ENCODE data around the gene TMEM233. TPM values are rescaled to one million over a fixed set of nuclear protein-coding genes. Genes with fewer than 3 reads are reported as not detected.

Gene TMEM233
- total and polyA plus RNA-seq, 9 of the 15 experiments (the other 6 are each of a cell fraction or from before 2014, with no cell fraction given) = 0.04 to 0.17 (median 0.07) TPM; not detected in 2

DNA sequence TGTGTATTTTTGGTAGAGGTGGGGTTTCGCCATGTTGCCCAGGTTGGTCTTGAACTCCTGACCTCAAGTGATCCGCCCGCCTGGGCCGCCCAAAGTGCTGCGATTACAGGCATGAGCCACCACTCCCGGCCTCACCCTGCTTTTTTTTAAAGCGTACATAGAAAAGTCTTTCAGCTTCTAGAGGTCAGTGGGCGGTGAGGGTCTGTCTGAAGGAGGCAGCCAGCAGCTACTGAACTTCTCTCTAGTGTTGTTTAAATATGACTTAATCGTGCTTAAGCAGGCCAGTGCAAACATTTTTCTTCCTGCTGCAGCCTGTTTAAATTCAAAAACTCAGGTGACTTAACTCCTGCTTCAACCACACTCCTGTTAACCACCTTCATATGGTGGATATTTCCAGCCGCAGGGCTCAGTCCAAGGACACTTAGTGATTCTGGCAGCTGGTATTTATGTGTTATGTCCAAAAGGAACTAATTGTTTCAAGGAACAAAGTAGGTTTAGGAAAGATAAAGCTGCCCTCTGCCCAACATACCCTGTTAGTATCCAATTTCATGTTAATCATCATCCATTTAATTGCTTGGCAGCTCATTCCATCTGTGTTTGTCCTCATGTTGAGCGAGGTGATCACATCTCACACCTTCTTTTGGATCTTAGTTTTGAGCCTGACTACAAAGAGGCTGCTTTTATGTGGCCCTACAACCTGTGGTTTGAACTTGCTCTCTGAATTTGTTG lies 76.3 kb downstream of the TMEM233 start (continued):
- TF ChIP-seq, protein P1, sequence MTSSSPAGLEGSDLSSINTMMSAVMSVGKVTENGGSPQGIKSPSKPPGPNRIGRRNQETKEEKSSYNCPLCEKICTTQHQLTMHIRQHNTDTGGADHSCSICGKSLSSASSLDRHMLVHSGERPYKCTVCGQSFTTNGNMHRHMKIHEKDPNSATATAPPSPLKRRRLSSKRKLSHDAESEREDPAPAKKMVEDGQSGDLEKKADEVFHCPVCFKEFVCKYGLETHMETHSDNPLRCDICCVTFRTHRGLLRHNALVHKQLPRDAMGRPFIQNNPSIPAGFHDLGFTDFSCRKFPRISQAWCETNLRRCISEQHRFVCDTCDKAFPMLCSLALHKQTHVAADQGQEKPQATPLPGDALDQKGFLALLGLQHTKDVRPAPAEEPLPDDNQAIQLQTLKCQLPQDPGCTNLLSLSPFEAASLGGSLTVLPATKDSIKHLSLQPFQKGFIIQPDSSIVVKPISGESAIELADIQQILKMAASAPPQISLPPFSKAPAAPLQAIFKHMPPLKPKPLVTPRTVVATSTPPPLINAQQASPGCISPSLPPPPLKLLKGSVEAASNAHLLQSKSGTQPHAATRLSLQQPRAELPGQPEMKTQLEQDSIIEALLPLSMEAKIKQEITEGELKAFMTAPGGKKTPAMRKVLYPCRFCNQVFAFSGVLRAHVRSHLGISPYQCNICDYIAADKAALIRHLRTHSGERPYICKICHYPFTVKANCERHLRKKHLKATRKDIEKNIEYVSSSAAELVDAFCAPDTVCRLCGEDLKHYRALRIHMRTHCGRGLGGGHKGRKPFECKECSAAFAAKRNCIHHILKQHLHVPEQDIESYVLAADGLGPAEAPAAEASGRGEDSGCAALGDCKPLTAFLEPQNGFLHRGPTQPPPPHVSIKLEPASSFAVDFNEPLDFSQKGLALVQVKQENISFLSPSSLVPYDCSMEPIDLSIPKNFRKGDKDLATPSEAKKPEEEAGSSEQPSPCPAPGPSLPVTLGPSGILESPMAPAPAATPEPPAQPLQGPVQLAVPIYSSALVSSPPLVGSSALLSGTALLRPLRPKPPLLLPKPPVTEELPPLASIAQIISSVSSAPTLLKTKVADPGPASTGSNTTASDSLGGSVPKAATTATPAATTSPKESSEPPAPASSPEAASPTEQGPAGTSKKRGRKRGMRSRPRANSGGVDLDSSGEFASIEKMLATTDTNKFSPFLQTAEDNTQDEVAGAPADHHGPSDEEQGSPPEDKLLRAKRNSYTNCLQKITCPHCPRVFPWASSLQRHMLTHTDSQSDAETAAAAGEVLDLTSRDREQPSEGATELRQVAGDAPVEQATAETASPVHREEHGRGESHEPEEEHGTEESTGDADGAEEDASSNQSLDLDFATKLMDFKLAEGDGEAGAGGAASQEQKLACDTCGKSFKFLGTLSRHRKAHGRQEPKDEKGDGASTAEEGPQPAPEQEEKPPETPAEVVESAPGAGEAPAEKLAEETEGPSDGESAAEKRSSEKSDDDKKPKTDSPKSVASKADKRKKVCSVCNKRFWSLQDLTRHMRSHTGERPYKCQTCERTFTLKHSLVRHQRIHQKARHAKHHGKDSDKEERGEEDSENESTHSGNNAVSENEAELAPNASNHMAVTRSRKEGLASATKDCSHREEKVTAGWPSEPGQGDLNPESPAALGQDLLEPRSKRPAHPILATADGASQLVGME (CRISPR knock-in tag; IDR thresholded peaks at IDR 0.05) = no peak
- TF ChIP-seq MTA3 (IDR thresholded peaks at IDR 0.05; ENCODE audit: borderline replicate concordance) = 0 out of 2 replicates have a peak, but pooled peaks have one; percentile 0
- TF ChIP-seq YY1 (IDR thresholded peaks at IDR 0.05; ENCODE audit: borderline replicate concordance in 1 of 3, control insufficient read depth in 1 of 3, extremely low read depth in 1 of 3, insufficient read depth in 3 of 3, insufficient read length in 1 of 3, insufficient replicate concordance in 2 of 3, low read depth in 1 of 3, low read length in 2 of 3) = peak in 1 of 3 experiments; percentile 27
- no peak for TF ChIP-seq L3MBTL2 (IDR thresholded peaks at IDR 0.05)
- 0 out of 2 replicates have a peak, but pooled peaks have one; percentile 6 for TF ChIP-seq NCOA1 (IDR thresholded peaks at IDR 0.05; ENCODE audit: low read depth)
- peak; percentile 52; the same call in 1 of the 2 replicates for TF ChIP-seq POLR2G (IDR thresholded peaks at IDR 0.05; ENCODE audit: low read depth, low read length)
- TF ChIP-seq ZNF121 (CRISPR knock-in tag; conservative IDR thresholded peaks at IDR 0.05) = no peak
- 0 out of 2 replicates have a peak, but pooled peaks have one; percentile 28 for TF ChIP-seq POLR2AphosphoS2 (IDR thresholded peaks at IDR 0.05; ENCODE audit: low read length)
- peak; percentile 23 for TF ChIP-seq CHD1 (IDR thresholded peaks at IDR 0.05; ENCODE audit: low read length)
- TF ChIP-seq SMAD1 (IDR thresholded peaks at IDR 0.05; ENCODE audit: low read depth, low read length, partially characterized antibody) = peak; percentile 15
- TF ChIP-seq ZBTB7A (IDR thresholded peaks at IDR 0.05; ENCODE audit: borderline replicate concordance, control insufficient read depth, low read depth, low read length) = peak; percentile 50; the same call in 1 of the 2 replicates
- no peak for TF ChIP-seq ZNF507 (tag; conservative IDR thresholded peaks at IDR 0.05)
- TF ChIP-seq TRIM28 (IDR thresholded peaks at IDR 0.05) = 0 out of 2 replicates have a peak, but pooled peaks have one; percentile 3
- no peak for TF ChIP-seq KAT8 (IDR thresholded peaks at IDR 0.05; ENCODE audit: low read depth)
- TF ChIP-seq NR2C2 (CRISPR knock-in tag; IDR thresholded peaks at IDR 0.05) = no peak
- TF ChIP-seq NR2C2 (tag; IDR thresholded peaks at IDR 0.05) = peak; percentile 64
- TF ChIP-seq, protein P2, sequence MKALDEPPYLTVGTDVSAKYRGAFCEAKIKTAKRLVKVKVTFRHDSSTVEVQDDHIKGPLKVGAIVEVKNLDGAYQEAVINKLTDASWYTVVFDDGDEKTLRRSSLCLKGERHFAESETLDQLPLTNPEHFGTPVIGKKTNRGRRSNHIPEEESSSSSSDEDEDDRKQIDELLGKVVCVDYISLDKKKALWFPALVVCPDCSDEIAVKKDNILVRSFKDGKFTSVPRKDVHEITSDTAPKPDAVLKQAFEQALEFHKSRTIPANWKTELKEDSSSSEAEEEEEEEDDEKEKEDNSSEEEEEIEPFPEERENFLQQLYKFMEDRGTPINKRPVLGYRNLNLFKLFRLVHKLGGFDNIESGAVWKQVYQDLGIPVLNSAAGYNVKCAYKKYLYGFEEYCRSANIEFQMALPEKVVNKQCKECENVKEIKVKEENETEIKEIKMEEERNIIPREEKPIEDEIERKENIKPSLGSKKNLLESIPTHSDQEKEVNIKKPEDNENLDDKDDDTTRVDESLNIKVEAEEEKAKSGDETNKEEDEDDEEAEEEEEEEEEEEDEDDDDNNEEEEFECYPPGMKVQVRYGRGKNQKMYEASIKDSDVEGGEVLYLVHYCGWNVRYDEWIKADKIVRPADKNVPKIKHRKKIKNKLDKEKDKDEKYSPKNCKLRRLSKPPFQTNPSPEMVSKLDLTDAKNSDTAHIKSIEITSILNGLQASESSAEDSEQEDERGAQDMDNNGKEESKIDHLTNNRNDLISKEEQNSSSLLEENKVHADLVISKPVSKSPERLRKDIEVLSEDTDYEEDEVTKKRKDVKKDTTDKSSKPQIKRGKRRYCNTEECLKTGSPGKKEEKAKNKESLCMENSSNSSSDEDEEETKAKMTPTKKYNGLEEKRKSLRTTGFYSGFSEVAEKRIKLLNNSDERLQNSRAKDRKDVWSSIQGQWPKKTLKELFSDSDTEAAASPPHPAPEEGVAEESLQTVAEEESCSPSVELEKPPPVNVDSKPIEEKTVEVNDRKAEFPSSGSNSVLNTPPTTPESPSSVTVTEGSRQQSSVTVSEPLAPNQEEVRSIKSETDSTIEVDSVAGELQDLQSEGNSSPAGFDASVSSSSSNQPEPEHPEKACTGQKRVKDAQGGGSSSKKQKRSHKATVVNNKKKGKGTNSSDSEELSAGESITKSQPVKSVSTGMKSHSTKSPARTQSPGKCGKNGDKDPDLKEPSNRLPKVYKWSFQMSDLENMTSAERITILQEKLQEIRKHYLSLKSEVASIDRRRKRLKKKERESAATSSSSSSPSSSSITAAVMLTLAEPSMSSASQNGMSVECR (CRISPR knock-in tag; IDR thresholded peaks at IDR 0.05) = peak; percentile 51; the same call in 1 of the 2 replicates

All from K562 (cell line).